AML-193 (cell line): Measurements from ENCODE around the gene NLE1.

ENCODE experiments used
- DNase-seq, 2 experiments: peaks; one replicate each; lab custom pipeline; 2025; lab: John Stamatoyannopoulos, UW

NLE1 gene

DNA sequence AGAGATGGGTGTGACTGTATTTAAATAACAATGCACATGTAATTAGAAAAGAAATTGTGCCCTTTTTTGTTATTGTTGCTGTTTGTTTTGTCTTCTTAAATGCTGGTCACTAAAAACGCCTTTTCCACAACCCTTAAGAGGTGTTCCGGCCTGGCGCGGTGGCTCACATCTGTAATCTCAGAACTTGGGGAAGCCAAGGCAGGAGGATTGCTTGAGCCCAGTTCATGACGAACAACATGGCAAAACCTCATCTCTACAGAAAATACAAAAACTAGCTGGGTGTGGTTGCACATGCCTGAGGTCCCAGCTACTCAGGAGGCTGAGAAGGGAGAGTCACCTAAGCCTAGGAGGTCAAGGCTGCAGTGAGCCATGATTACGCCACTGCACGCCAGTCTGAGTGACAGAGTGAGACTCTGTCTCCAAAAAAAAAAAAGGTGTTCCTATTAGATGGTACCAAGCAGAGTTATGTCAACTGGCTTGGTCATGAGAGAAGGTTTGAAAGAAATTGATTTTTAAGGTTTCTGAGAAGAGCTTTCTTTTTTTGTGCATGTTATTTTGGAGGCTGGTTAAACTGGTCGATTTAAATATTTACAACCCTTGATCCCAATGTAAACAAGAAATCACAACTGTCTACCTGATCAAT lies 55.1 kb downstream of the NLE1 start:
- no peak for DNase-seq

DNA sequence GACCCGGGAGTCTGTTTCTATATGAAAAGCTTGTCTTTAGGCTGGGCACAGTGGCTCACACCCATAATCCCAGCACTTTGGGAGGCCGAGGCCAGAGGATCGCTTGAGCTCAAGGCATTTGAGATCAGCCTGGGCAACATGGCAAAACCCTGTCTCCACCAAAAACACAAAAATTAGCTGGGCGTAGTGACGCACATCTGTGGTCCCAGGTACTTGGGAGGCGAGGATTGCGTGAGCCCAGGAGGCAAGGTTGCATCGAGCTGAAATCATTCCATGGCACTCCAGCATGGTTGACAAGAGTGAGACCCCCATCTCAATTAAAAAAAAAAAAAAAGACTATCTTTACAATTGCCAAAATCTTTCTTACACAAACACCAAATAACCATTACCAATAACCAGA lies 55.9 kb downstream of the NLE1 start:
- no peak for DNase-seq

DNA sequence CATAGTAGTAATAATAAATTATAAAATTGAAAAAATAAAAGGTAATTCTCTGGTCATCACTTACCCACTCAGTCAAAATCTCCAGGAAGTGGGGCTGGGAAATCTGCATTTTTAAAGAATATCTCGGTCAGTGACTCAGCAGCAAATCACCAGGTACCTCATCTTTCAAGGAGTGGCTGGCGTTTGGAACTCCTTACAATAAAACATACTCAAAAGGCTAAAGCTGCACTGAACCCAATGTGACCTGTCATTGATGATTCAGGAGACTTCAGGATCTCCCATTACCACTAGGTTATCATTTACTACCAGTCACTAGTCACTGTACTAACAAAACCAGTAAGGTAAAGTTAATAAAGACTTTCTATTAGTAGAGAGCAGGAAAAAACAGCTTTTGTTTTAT lies 57.1 kb downstream of the NLE1 start:
- no peak for DNase-seq

DNA sequence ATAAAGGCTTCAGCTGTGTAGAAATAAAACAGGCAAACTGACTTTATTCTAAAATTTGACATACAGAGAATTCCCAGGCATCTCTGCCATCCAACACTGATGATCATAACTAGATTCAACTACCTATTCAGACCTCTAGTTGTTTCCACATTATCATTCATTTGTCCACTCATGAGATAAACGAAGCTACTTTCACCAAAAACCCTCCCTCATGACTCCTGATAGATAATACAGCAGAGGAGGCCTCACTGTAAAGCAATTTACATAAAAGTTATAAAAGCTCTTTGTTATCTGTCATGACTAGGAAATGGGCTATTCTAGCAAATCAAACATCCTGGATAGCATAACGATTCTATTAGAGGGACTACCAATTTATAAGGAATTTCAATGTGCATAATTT lies 59.0 kb downstream of the NLE1 start:
- no peak for DNase-seq

DNA sequence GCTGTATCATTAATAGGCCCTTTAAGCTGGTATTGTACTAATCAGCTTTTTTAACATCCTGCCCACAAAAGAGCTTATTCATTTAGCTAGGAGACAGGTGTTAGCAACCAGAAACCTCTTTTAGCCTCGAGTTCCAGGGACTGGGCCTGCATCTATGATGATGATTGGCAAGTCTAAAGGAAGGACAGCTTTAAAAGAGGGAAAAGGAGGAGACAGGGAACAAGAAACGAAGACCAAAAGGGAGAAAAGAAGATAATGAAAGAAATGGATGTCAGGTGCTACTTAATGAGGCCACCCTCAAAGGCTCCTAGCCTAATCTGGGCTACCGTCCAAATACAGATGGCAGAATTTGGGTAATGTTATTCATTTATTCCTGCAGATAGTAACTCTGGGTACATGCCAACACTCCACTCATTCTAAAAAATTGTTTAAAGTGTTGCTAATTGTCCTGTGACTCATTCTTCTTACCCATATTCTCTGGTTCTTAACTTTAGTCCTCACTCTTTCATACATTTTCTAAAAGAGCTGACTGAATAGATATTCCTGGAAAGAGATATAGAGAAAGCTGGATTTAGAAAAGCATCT lies 59.9 kb downstream of the NLE1 start:
- DNase-seq: no peak

DNA sequence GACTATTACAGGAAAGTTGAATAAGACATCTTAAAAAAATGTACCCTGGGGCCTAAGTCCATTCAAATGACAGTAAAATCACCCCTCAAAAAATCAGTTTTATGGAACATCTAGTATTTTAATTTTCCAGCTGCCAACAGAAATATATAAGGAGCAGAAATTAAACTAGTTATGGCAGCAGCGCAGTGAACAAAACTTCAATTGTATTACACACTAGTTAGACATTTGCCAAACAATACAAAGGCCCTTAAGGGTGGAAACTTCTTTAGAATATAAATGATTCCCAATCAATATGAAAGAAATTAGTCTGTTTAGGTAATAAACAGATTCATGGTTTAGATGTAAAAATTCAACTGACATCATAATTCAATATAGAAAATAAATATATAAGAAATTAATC lies 60.5 kb downstream of the NLE1 start:
- DNase-seq: no peak

DNA sequence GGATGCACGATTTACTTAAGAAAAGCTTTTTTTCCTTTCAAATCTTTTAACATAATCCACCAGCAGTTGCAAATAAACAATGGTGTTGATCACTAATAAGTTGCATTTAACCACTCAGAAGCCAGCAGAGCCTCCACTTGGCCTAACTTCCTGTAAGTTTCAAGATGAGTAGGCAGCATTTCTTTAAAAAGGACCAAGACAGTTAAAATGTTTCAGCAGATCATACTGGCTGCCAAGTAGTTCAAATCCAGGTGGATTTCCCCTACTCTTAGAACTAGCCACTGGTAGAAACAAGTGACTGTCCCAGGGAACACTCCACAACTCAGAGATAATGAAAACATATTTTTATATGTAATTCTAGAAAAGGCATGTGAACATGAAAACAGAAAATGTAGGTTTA lies 61.6 kb downstream of the NLE1 start:
- DNase-seq: peak; percentile 41 to 42

DNA sequence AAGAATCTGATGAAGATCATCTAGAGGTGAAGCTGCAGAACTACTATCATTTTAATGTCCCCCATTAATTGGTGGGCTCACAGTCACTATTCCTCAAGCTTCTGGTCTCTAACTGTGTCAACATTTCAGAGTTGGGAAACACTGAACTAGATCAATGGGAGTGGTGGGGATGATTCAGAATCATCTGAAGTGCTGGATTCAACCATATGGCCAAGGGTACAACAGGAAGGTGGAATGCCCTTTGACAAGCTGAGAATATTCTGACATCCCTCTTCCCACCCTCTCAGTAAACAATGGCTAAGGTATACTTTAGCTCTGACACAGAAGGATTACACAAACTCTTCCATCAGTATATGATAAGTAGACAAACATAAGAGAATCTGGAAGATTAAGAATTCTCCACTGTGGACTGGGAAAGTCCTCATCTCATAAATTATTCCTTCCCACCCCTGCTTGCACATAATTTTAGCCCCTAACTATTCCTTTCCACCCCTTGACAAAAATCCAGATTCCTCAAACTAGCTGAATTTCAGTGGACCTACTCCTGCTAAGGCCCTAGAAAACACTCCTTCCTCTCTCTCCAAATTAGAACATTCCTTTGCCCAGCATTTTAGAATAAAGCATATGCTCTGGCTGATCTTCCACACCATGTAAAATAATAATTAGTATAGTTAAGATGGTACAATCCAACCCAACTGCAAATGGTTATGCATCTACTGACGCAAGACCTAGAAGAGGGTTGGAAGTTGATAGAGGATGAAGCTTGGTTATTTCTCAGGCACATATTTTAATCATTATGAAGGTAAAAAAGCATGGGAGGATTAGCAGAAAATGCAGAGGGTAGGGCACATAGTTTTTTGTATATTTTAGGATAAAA lies 62.3 kb downstream of the NLE1 start:
- DNase-seq: no peak
